Measurements from ENCODE around the gene FAM181B.

- TF ChIP-seq CTCF (optimal IDR thresholded peaks at IDR 0.05 in 1 of 3, IDR thresholded peaks at IDR 0.05 in 1 of 3, conservative IDR thresholded peaks at IDR 0.05 in 1 of 3; ENCODE audit: extremely low read depth in 1 of 3, insufficient read depth in 2 of 3, low read length in 3 of 3) (no peak), EZH2 (IDR thresholded peaks at IDR 0.05; ENCODE audit: low read length) (no peak)
Measured at GRCh38 chr11:82778776-82779175, 45.1 kb upstream of the FAM181B start.
